A549 (cell line): ENCODE measurements around the gene RABEP1. TPM values are rescaled to one million over a fixed set of nuclear protein-coding genes. Genes with fewer than 3 reads are reported as not detected.

Experiments
- ATAC-seq, 2 experiments: fragments of 200-7000 bp in 1 of 2; fragments of >200 bp in 1 of 2; cut with Nextera tagmentation in 1 of 2; cut with Tn5 transposase in 1 of 2; 3 replicates each; pipeline versions ENCODE4 v1.8.0 to v1.9.1; 2018 to 2020; ENCODE audit warnings: mild to moderate bottlenecking in 1 of 2, moderate library complexity in 1 of 2
- CTCF ChIA-PET: fragments of 300-600 bp; sonication (Branson Sonifier 250); formaldehyde crosslinking; extraction: SDS; loops from one replicate; lab custom pipeline; 2021; ENCODE audit warnings: antibody characterized with exemption, inconsistent platforms; lab: Yijun Ruan, JAX
- POLR2A ChIA-PET: fragments of 350-600 bp; formaldehyde crosslinking; extraction: SDS; loops from one replicate; lab custom pipeline; 2021; ENCODE audit warnings: antibody characterized with exemption, inconsistent platforms; lab: Yijun Ruan, JAX
- DNase-seq, 2 experiments: peaks; one replicate each; pipeline versions ENCODE4 v3.0.0 to v3.0.0-alpha.2; 2011 to 2016; ENCODE audit warnings: low read depth in 1 of 2, low spot score in 1 of 2
- FAIRE-seq: peaks from 2 replicates; lab custom pipeline; 2011; peaks lifted over from hg19 to GRCh38; lab: Jason Lieb, UNC
- H3K27ac ChIP-seq, 2 experiments: fragments of >200 bp; sonication (Bioruptor Twin); formaldehyde crosslinking; 3 replicates each; pipeline ENCODE4 v1.5.1; 2016 to 2017
- H3K4me1 ChIP-seq: fragments of >200 bp; sonication (Bioruptor Twin); formaldehyde crosslinking; 3 replicates; pipeline ENCODE4 v1.6.1; 2016
- H3K4me2 ChIP-seq: fragments of >200 bp; sonication (Bioruptor Twin); formaldehyde crosslinking; 3 replicates; pipeline ENCODE4 v1.6.1; 2016
- H3K4me3 ChIP-seq: fragments of >200 bp; sonication (Bioruptor Twin); formaldehyde crosslinking; 3 replicates; pipeline ENCODE4 v1.5.1; 2016
- H3K9me3 ChIP-seq: fragments of >200 bp; sonication (Bioruptor Twin); formaldehyde crosslinking; 3 replicates; pipeline ENCODE4 v1.6.1; 2016
- BHLHE40 ChIP-seq: IDR thresholded peaks from 2 replicates; pipeline ENCODE4 v1.6.1; 2012; ENCODE audit warnings: low read depth, low read length, inconsistent platforms
- CBX8 ChIP-seq: fragments of 200-600 bp; sonication (generic); IDR thresholded peaks from 2 replicates; pipeline ENCODE4 v1.6.1; 2016
- CHD2 ChIP-seq: fragments of 150-350 bp; IDR thresholded peaks from 2 replicates; pipeline ENCODE4 v1.6.1; 2014; ENCODE audit warnings: low read length; ENCODE audit not compliant: partially characterized antibody
- FOSB ChIP-seq: fragments of 250-450 bp; sonication (Bioruptor Pico); IDR thresholded peaks from 2 replicates; pipeline ENCODE4 v1.5.0; 2020; ENCODE audit warnings: mild to moderate bottlenecking, moderate library complexity
- FOXS1 ChIP-seq: fragments of 250-450 bp; sonication (Bioruptor Pico); IDR thresholded peaks from 2 replicates; pipeline ENCODE4 v1.5.0; 2020; ENCODE audit warnings: mild to moderate bottlenecking, moderate library complexity
- HOXA7 ChIP-seq: fragments of 250-450 bp; sonication (Bioruptor Pico); IDR thresholded peaks from 2 replicates; pipeline ENCODE4 v1.5.0; 2020; ENCODE audit warnings: mild to moderate bottlenecking, moderate library complexity
- KDM1A ChIP-seq: fragments of 200-600 bp; sonication (generic); IDR thresholded peaks from 2 replicates; pipeline ENCODE4 v1.6.1; 2016; ENCODE audit warnings: low read depth, mild to moderate bottlenecking
- MAZ ChIP-seq: fragments of 150-350 bp; IDR thresholded peaks from 2 replicates; pipeline ENCODE4 v1.6.1; 2014; ENCODE audit warnings: antibody characterized with exemption, low read depth, low read length, borderline replicate concordance
- NPAS2 ChIP-seq: fragments of 250-450 bp; sonication (Bioruptor Pico); IDR thresholded peaks from 2 replicates; pipeline ENCODE4 v1.8.0; 2022; ENCODE audit warnings: mild to moderate bottlenecking, moderate library complexity, borderline replicate concordance
- POLR2A ChIP-seq: IDR thresholded peaks from 2 replicates; pipeline ENCODE4 v1.6.1; 2012; ENCODE audit warnings: mild to moderate bottlenecking, low read length
- POLR2AphosphoS2 ChIP-seq: conservative IDR thresholded peaks from 2 replicates; pipeline ENCODE4 v1.6.1; 2012; ENCODE audit warnings: low read length, improper control_type of control experiment, inconsistent platforms
- RARB ChIP-seq: fragments of 250-450 bp; sonication (Bioruptor Pico); IDR thresholded peaks from 2 replicates; pipeline ENCODE4 v1.8.0; 2021; ENCODE audit warnings: mild to moderate bottlenecking, moderate library complexity
- RCOR1 ChIP-seq: fragments of 150-350 bp; IDR thresholded peaks from 2 replicates; pipeline ENCODE4 v1.6.1; 2014; ENCODE audit warnings: antibody characterized with exemption, low read length, low read depth
- RNF2 ChIP-seq: fragments of 200-600 bp; sonication (generic); IDR thresholded peaks from 2 replicates; pipeline ENCODE4 v1.6.1; 2016; ENCODE audit warnings: low read depth, mild to moderate bottlenecking, antibody characterized with exemption, moderate library complexity, borderline replicate concordance
- SREBF2 ChIP-seq: fragments of 450-650 bp; IDR thresholded peaks from 2 replicates; pipeline ENCODE4 v1.6.1; 2014; ENCODE audit warnings: mild to moderate bottlenecking, moderate library complexity
- TP53 ChIP-seq: fragments of 250-450 bp; sonication (Bioruptor Pico); IDR thresholded peaks from 2 replicates; pipeline ENCODE4 v1.5.0; 2021; ENCODE audit warnings: mild to moderate bottlenecking, moderate library complexity
- WGBS: methylation state at CpG from one replicate; pipeline ENCODE4 v1.1.6; 2017; ENCODE audit errors: missing lambda C conversion rate; 5-methylcytosine and 5-hydroxymethylcytosine counted together
- polyA plus RNA-seq, 4 experiments: library from polyadenylated mRNA; depleted of rRNA in 3 of 4; stranded (reverse); fragments of >200 nt; fragmentation: RNase III in 1 of 4; extraction: RNeasy Plus Mini Kit Qiagen cat#74134 plus additional on column Dnase treatment in 1 of 4; gene quantifications; 2 replicates in 3 of 4; 3 replicates in 1 of 4; pipeline ENCODE4 v1.2.3, GENCODE V29; 2011 to 2017
- TF ChIP-seq, protein P1 (sequence below): fragments of 200-600 bp; sonication (generic); IDR thresholded peaks from 2 replicates; pipeline ENCODE4 v1.6.1; 2016; ENCODE audit warnings: antibody characterized with exemption, mild to moderate bottlenecking, moderate library complexity
- TF ChIP-seq, protein P2 (sequence below): IDR thresholded peaks from 2 replicates; pipeline ENCODE4 v1.6.1; 2012; ENCODE audit warnings: low read depth, borderline replicate concordance
- TF ChIP-seq, protein P3 (sequence below): IDR thresholded peaks from 2 replicates; pipeline ENCODE4 v1.6.1; 2012
- TF ChIP-seq, protein P4 (sequence below): fragments of >200 bp; sonication (Bioruptor Twin); formaldehyde crosslinking; IDR thresholded peaks from 2 replicates; pipeline ENCODE4 v1.6.1; 2016
- TF ChIP-seq, protein P5 (sequence below): fragments of >200 bp; sonication (Bioruptor Twin); formaldehyde crosslinking; IDR thresholded peaks from 3 replicates; pipeline ENCODE4 v1.6.1; 2016

RABEP1 gene
- polyA plus RNA-seq, 2 of the 4 experiments (the other 2 are of a cell fraction), result 44.7 to 65.5 TPM

DNA sequence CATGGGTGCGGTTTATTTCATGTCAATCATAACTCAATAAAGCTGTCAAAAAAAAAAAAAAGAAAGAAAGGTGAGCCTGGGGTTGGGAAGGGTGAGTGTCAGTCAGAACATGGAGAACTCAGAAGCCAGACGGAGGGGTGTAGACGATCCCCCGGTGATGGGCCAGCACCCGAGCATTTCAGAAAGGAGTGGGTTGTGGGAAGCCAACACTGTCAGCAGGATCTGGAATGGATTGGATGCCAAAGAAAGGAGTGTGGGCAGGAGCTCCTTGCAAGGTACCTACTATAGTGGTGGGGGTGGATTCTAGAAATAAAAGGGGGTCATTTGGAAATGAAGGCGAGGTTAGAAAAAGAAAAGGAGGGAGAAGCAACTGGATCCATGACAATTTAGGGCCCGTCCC is 27.7 kb upstream of the RABEP1 start (continued):
- no peak for TF ChIP-seq MAZ

DNA sequence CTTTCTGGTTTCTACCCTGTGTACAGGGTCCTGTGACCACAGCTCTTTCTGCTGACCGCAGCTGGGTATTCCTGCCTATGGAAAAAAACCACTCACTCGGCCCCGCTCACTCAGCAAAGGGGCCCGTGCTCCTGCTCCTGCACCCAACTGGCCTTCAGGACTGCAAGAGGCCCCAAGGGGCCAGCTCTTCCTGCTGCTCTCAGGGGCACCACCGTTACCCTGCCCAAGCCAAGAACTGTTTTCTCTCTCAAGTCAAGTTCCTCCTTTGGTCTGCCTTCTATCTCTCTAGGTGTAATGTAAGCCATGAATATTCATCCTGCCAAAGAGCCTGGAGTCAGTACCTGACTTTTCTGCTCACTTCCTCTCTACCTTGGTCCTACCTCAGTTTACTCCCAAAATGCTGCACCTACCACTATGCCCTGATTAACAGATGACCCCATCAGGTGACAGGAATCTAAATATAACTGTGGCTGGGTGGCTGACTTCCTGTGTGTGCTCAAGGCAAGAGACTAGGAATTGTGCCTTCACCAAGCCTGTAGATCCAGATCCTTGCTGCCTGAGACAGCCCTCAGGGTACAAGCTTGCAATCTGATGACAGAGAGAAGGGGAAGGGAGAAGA is 27.1 kb upstream of the RABEP1 start:
- no peak overlapping the region for H3K27ac ChIP-seq
- FAIRE-seq, result no peak
- DNase-seq, result no peak
- ChIA-PET POLR2A (no interaction called here), CTCF (interaction anchor here (1.2 to 2.9 kb wide), 4 partner anchors 13 to 1180 kb away, joined by 3 to 10 read pairs (median 4); partner anchors contain the start of genes AIPL1 and C1QBP)
- H3K4me2 ChIP-seq, result no peak overlapping the region
- no peaks in the 10 kb centered on the region for H3K4me1 ChIP-seq
- TF ChIP-seq FOSB (CRISPR knock-in tag), result no peak
- no peak for TF ChIP-seq POLR2AphosphoS2
- no peak for TF ChIP-seq RARB (CRISPR knock-in tag)
- TF ChIP-seq BHLHE40, result no peak
- no peak for TF ChIP-seq TP53 (CRISPR knock-in tag)
- TF ChIP-seq RNF2, result no peak
- no peak for TF ChIP-seq POLR2A
- TF ChIP-seq, protein P1, sequence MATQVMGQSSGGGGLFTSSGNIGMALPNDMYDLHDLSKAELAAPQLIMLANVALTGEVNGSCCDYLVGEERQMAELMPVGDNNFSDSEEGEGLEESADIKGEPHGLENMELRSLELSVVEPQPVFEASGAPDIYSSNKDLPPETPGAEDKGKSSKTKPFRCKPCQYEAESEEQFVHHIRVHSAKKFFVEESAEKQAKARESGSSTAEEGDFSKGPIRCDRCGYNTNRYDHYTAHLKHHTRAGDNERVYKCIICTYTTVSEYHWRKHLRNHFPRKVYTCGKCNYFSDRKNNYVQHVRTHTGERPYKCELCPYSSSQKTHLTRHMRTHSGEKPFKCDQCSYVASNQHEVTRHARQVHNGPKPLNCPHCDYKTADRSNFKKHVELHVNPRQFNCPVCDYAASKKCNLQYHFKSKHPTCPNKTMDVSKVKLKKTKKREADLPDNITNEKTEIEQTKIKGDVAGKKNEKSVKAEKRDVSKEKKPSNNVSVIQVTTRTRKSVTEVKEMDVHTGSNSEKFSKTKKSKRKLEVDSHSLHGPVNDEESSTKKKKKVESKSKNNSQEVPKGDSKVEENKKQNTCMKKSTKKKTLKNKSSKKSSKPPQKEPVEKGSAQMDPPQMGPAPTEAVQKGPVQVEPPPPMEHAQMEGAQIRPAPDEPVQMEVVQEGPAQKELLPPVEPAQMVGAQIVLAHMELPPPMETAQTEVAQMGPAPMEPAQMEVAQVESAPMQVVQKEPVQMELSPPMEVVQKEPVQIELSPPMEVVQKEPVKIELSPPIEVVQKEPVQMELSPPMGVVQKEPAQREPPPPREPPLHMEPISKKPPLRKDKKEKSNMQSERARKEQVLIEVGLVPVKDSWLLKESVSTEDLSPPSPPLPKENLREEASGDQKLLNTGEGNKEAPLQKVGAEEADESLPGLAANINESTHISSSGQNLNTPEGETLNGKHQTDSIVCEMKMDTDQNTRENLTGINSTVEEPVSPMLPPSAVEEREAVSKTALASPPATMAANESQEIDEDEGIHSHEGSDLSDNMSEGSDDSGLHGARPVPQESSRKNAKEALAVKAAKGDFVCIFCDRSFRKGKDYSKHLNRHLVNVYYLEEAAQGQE, result no peak
- no peak for TF ChIP-seq CHD2
- TF ChIP-seq CBX8, result no peak
- TF ChIP-seq, protein P2, sequence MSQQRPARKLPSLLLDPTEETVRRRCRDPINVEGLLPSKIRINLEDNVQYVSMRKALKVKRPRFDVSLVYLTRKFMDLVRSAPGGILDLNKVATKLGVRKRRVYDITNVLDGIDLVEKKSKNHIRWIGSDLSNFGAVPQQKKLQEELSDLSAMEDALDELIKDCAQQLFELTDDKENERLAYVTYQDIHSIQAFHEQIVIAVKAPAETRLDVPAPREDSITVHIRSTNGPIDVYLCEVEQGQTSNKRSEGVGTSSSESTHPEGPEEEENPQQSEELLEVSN, result no peak
- no peak for TF ChIP-seq RCOR1
- no peak for TF ChIP-seq KDM1A
- TF ChIP-seq, protein P3, sequence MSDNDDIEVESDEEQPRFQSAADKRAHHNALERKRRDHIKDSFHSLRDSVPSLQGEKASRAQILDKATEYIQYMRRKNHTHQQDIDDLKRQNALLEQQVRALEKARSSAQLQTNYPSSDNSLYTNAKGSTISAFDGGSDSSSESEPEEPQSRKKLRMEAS, result no peak
- TF ChIP-seq HOXA7 (CRISPR knock-in tag), result no peak
- no peak for TF ChIP-seq FOXS1 (CRISPR knock-in tag)
- TF ChIP-seq, protein P4, sequence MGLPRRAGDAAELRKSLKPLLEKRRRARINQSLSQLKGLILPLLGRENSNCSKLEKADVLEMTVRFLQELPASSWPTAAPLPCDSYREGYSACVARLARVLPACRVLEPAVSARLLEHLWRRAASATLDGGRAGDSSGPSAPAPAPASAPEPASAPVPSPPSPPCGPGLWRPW, result no peak
- TF ChIP-seq, protein P5, sequence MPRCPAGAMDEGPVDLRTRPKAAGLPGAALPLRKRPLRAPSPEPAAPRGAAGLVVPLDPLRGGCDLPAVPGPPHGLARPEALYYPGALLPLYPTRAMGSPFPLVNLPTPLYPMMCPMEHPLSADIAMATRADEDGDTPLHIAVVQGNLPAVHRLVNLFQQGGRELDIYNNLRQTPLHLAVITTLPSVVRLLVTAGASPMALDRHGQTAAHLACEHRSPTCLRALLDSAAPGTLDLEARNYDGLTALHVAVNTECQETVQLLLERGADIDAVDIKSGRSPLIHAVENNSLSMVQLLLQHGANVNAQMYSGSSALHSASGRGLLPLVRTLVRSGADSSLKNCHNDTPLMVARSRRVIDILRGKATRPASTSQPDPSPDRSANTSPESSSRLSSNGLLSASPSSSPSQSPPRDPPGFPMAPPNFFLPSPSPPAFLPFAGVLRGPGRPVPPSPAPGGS, result no peak
- no peak for TF ChIP-seq SREBF2
- no peak for TF ChIP-seq NPAS2 (CRISPR knock-in tag)
- ATAC-seq, result peak in 1 of 2 experiments; percentile 30; a peak in 1 of 6 replicates
- no peak overlapping the region for H3K4me3 ChIP-seq
- no peaks in the 10 kb centered on the region for H3K9me3 ChIP-seq
- WGBS, result 69% methylated on average over 5 of the region's 5 CpGs
